ENCODE results near the gene CCS.
A peak's percentile ranks its signal among the peaks of the same experiment; 100 is the strongest.

The CCS gene

GRCh38 chr11:66592457-66593302 lies at the start of gene CCS, which contains the start of gene CCDC87:
TSS of gene CCS (plus strand) at chr11:66593185. CDS start at chr11:66593262, 77 bp downstream.
TSS of gene CCDC87 (minus strand) at chr11:66593063. CDS start at chr11:66593015, 48 bp downstream.
- DNase-seq (ENCODE audit: low spot score): peak; percentile 98

GRCh38 chr11:66543263-66544107 lies 49.5 kb upstream of the CCS start:
- DNase-seq (ENCODE audit: low spot score): peak; percentile 77

GRCh38 chr11:66544952-66545351 lies 48.0 kb upstream of the CCS start:
- peak; percentile 37 for DNase-seq (ENCODE audit: low spot score)

GRCh38 chr11:66545701-66546367 lies 47.2 kb upstream of the CCS start, which contains the start of gene ZDHHC24:
TSS of gene ZDHHC24 (minus strand) at chr11:66546048. CDS start at chr11:66546003, 45 bp downstream.
- DNase-seq (ENCODE audit: low spot score): peak; percentile 97

- peak; percentile 76 for DNase-seq (ENCODE audit: low spot score)
Measured at GRCh38 chr11:66546368-66546965, 46.5 kb upstream of the CCS start, which contains the start of gene ACTN3. TSS of gene ACTN3 (plus strand) at chr11:66546903. CDS start at chr11:66546938, 35 bp downstream.

GRCh38 chr11:66546966-66547661 lies 45.9 kb upstream of the CCS start:
- no peak for DNase-seq (ENCODE audit: low spot score)

GRCh38 chr11:66547662-66548009 lies 45.3 kb upstream of the CCS start:
- peak; percentile 62 for DNase-seq (ENCODE audit: low spot score)

GRCh38 chr11:66548041-66548440 lies 44.9 kb upstream of the CCS start:
- DNase-seq (ENCODE audit: low spot score): no peak

- DNase-seq (ENCODE audit: low spot score): no peak
Measured at GRCh38 chr11:66548774-66549630, 44.0 kb upstream of the CCS start.

- DNase-seq (ENCODE audit: low spot score): no peak
Measured at GRCh38 chr11:66549696-66550095, 43.3 kb upstream of the CCS start.

- no peak for DNase-seq (ENCODE audit: low spot score)
Measured at GRCh38 chr11:66550887-66551286, 42.1 kb upstream of the CCS start.

- no peak for DNase-seq (ENCODE audit: low spot score)
Measured at GRCh38 chr11:66554602-66555001, 38.4 kb upstream of the CCS start.

- no peak for DNase-seq (ENCODE audit: low spot score)
Measured at GRCh38 chr11:66555416-66555815, 37.6 kb upstream of the CCS start.

- no peak for DNase-seq (ENCODE audit: low spot score)
Measured at GRCh38 chr11:66556086-66556485, 36.9 kb upstream of the CCS start.

GRCh38 chr11:66557733-66558326 lies 35.2 kb upstream of the CCS start:
- DNase-seq (ENCODE audit: low spot score): no peak

- DNase-seq (ENCODE audit: low spot score): no peak
Measured at GRCh38 chr11:66559142-66559865, 33.7 kb upstream of the CCS start.

GRCh38 chr11:66559866-66560676 lies 32.9 kb upstream of the CCS start:
- no peak for DNase-seq (ENCODE audit: low spot score)

All from ecto neural progenitor cell (in vitro differentiated cells).